Putamen (tissue), 1 donor: ENCODE data around the gene SLC9A9.

ENCODE experiments used
- DNase-seq: peaks from one replicate; pipeline ENCODE4 v3.0.0-alpha.2; 2016; ENCODE audit warnings: low spot score

Gene SLC9A9

DNA sequence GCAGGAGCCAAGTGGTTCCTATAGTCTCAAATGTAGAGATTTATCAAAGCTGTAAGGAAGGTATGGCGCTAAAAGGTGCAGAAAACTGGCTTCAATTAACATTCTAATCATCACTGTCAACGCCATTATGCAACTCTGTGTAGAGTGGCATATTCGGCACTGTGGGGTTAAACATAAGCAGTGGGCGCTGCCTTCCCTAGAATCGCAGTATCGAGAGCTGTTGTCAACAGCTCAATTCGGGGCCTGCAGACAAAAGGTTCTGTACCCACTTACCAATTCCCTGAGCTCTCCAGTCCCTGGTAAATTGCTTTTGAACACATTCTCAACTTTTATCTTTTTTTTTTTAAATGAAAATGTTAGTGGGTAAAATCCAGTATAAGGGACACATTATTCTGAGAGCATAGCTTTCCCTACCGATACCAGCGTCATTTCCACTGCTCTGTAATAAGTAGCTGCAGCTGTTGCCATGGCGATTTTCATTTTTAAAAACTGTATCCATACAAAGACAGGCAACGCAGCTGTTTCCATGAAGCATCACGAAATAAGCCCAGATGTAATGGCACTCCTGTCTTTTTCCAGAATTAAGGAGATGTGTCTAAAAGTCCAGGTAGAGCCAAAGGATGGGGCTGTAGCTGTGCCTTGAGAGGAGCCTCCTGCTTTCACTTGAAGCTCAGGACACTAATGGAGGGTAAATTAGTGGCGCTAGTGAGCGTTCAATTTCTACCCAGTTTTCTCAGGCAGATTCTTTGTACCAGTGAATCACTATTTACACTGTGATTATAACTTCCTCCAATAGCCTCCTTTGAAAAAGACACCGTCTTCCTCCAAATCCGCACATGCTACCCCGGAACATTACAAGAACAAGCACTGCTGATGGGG, 250.3 kb downstream of the SLC9A9 start:
- DNase-seq, result peak; percentile 48

DNA sequence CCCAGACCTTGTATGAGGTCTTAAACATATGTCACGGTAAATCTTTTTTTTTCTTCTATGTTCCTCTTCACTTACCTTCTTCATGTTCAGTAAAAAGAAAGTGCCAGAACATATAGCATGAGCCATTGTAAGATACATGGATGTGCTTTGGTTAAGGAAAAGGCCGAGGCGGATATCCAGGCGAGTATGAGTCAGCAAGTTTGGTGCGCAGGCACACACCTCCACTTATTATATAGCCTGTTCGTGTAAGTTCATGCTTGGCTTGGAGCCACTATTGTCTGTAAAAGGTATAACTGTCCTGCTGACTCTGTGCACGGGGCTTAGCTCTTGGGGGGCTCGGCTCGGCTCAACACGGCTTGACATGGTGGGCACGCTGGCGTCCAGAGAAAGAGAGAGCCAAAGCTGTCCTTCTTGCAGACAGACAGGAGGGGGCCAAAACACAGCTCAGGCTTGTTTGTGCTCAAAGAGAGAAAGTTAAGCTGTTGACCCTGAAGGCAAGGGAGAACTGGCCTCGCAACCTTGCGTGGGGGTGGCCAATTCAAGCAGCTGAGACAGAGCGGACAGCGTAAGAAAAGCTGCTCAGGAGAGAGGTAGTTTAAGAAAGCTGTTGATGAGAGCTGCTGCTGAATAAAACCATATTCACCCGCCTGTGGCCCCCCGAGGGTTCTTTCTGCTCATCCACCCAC, 251.2 kb downstream of the SLC9A9 start:
- no peak for DNase-seq

DNA sequence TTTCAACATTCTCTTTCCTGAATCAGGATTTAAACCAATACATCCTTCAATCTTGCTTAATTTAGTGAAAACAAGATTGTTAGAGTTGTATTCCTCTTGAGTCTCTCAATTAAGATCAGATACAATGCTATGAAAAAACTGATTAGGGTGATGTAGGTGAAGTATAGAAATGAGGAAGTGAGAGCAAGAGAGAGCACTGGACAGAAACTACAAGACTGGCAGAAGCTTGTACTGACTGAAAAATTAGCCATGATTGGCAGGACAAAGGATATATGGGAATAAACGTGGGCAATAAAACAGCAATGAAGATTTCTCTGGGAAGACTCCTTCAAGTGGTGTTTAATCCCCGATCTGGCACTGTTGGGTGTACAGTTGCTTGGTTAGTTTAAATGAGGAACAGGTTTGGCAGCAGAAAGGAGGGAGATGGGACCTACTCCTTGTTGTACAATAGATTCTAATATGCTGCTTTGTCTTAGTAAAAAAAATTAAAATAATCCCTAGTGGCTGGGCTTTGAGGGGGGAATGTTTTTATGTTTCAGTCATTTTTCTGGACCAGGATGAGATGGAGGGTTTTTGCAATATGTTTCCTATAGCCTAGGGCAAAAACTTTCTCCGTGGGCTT, 252.7 kb downstream of the SLC9A9 start:
- no peak for DNase-seq

DNA sequence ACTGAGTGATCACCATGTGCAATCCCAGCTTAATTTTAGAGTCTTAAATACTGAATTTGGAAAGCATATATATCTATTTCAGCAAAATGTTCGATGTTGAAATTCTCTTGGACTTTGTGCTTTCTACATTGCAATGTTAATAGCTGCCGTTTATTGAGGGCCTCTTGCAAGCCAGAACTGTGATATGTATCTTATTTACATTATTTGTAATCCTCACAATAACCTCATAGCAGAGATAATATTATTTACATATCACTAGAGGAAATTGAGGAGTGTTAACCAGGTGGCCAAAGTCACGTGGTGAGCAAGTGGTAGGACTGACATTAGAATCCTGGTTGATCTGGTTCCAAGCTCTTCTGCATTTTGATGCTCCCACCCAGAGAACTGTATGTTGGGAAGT, 254.1 kb downstream of the SLC9A9 start:
- no peak for DNase-seq

DNA sequence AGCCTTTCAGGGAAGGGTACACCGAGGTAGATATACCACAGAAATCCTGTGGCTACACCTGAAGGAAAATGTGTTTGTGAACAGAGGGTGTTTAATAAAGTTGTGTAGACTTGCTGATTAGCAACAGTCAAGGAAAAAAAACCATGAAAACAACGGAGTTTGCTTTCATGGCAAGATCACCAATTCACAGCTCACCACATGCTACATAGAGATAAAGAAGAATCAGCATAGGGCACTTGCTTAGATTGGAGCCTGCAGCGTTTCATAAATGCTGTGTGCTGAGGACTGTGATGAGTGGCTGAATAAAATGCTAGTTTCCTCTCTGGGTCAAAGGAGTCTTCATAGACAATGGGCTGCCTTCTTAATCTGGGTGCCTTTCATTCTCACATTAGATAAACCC, 257.6 kb downstream of the SLC9A9 start:
- DNase-seq, result no peak

DNA sequence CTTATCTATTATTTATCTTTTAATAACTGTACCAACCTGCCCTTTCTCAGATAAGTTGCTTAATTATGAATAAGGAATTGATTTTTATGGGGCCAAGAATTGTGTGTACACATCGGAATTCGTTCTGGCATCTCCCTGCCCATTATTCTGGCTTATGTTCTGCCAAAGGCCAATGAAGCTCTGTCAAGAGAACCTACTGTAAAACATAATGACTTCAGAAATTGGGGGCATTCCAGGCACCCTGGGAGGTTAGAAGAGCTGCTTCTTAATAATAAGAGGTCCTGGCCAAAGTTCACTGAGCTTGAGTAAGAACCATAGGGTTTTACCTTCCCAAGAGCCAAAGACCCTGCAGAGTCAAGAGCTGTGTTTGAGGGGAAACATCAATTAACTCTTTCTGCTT, 261.7 kb downstream of the SLC9A9 start:
- DNase-seq, result no peak

DNA sequence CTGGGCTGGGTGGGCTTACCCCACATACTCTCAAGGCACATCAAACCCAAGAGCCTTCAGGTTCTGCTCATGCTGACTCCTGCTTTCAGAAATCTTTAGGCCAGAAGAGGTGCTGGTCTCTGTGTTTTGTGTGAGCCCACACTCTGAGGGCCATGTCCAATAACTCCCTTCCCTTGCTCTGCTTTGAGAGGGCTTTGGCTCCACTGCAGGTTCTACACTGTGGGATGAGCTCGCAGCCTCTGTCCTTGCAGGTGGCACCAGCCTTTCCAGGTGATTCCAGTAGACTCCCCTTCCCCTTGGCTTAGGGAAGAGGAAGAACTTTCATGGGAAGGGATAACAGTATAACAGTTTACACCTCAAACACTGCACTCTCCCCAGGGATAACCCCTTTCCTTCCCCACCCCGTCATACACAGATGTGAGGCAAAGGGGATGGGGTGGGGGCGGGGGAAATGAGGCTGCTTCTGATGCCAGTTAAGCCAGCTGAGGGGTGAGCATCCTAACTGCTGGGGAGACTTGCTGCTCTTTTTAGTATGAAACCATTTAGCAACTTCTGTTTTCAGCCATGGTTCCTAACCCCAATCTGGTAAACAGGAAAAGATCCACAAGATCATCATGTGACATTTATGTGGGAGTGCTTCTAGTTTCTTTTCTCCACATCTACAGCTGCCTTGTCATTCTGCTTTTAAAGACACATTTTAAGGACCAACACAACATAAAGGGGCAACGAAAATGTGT, 262.4 kb downstream of the SLC9A9 start:
- no peak for DNase-seq

DNA sequence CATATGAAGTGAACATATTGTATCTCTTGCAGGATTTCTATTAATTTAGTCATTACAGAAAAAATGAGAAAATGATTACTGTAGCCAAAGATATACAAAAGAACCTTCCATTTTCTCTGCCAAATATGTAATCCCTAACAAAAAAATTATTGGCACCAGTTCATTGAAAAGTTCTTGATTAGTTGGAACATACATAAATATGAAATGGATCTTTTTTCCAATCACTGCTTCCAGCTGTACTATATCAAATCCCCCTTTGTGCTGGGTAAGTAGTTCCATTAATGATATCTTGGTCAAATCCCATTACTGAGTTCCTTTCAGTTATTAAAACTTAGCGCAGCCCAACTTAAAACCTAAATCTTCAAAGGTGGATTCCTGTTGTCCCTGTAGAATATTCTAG, 263.8 kb downstream of the SLC9A9 start:
- no peak for DNase-seq

DNA sequence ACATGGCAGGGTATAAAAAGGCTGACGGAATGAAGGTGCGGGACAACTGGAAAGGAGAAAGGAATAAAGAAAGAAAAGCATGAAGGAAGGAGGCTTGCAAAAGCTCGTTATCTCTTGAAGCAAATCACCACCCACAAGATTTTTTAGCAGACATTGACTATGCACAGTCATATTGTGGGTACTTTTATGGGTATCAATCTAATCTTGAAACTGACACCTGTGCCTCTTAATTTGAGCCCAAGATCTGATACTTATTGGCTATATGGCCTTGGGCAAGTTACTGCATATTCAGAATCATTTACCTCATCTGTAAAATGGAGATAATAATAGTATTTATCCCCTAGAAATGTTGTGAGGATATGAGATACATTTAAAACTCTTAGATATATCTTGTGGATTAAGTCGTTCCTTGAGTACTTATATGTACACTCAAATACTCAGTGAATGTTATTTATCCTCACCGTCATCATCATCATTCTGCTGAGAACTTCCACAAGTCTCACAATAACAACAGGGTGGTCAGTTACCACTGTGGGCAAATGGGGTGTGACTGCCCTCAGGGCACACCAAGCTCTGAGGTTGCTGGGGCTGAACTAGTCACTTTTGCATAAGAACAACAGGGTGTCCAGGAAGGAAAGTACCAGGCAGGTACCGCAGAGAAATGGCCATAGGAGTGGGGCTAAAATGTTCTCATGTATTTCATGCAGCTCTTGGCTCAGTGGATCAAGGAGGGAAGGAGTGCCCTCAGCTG, 266.1 kb downstream of the SLC9A9 start:
- no peak for DNase-seq

DNA sequence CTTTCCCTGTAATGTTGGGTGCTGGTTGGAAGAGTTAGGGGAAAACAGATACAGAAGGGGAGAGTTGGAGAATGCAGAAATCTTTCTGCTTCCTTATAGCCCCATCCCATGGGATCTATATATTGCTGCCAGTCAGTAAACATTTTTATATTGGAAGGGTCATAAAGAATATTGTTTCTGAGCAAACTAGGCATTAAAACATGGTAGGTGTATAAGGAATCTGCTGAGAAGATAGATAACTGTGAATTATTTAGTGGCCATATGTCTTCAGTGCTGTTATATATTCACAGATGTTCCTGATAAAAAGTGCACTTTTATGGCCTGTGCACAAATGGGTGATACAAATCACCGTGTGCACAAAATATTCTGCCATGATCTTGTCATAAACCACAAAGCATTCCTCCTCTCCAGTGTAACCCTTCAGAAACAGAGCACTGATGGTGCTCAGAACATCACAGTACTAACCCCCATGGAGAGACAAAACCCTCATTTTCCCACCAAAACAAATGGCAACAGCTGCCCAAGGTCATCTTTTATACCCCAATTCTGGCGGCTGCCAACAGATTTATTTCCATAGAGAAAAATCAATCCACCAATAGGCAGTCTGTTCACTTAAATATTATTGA, 269.3 kb downstream of the SLC9A9 start:
- no peak for DNase-seq

DNA sequence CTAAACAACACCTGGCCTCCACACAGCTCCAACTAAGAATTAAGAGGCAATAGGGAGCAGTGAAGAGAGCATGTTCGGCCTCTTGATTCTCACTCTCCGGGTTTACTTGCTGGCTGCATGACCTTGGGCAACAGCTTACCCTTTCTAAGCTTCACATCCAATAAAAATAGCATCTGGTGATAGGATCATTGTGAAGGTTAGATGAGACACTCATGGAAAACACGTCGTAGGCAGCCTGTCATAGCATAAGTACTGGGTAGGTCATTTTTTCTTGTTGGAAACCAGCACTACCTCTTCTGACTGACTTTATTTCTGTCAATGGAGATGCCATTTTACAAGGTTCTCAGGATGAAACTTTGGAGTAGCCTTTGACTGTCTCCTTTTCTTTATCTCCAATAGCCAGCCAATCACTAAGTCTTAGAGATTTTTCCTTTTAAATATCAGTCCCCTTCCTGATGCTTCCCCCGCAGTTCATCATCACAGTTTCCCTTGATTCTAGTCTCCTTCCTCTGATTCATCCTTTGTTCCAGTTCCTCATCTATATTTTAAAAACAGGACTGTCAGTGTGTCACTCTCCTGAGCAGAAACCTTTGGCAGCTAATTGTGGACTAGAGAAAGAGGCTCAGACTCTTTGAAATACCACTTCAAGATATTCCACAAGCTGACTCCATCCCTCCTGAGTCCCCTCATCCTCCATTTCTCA, 271.5 kb downstream of the SLC9A9 start:
- no peak for DNase-seq

DNA sequence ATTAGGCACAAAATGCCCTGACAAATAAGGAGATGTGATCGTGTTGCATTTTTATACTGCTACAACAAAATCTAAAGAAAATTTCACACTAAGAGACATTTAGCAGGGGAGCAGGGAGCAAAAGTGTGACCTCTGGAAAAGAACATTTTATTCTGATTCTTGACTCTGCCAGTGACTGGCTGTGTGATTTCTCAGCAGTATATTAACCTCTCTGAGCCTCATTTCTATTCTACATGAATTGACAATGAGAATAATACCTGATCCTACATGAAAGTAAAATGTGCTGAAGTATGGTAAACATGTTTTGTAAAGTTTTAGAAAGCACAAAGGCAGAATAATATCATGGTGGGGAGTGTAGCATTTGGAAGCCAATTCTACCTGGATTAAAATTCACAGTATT, 273.3 kb downstream of the SLC9A9 start:
- no peak for DNase-seq

DNA sequence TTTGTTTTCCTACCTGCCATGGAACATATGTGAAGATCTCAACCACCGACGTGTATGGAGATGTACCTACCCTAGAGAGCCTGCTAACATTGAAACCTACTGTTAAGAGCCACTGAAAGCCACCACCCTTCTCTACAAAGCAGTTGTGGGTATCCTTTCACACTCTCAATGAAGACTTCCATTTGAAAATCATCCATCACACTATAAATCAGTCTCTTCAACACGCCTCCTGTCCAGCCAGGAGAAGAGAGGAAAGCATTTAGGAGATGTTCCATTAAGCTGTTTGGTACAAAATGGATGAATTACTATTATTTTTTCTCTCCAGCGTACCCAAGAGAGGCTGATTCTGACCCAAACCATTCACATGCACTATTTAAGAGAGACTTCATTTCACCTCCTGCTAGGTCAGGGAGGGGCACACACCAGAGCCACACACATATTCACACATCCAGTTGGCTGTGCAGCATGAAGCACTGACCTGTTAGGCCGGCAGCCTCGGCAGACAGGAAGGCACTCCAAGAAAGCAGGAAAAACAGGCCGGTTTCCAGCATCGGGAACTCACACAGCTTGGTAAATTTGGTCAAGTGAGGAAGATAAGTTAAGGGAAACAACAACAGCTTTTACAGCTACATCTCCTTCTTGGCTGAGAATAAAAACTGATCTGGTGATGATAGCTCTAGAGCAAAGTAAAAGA, 274.5 kb downstream of the SLC9A9 start:
- DNase-seq, result no peak

DNA sequence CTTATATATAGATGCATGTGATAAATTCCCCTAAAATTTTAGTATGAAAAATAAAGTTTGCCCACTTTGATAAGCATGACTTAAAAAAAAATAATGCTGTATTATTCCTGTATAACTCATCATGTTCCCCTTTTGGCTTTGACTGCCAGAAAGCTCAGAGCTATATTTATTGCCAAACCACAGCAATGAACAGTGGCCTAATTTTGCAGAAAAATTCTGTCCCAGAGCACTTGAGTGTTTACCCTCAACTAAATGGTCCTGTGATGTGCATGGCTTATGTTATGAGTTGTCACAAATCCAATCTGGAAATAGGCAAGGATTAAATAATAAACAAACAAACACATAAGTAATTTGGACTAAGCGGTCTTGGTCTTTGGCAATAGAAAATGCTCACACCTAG, 276.7 kb downstream of the SLC9A9 start:
- no peak for DNase-seq

DNA sequence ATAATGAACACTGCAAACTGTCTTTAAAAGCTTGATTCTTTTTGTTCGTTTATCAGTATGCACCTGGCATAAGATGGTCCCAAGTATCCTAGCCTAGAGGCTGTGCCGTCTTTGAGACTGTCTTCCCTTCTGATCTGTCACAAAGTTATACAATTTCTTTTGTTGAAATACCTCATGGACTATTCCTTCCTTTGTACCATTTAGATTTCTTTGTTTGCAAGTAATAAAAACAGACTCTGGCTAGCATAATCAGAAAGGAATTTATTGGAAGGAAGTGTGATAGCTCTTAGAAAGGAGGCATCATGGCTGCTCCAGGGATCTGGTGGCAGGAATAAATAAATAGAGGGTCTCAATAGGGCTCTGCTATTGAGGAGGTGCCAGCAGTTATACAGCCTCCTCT, 280.4 kb downstream of the SLC9A9 start:
- no peak for DNase-seq

DNA sequence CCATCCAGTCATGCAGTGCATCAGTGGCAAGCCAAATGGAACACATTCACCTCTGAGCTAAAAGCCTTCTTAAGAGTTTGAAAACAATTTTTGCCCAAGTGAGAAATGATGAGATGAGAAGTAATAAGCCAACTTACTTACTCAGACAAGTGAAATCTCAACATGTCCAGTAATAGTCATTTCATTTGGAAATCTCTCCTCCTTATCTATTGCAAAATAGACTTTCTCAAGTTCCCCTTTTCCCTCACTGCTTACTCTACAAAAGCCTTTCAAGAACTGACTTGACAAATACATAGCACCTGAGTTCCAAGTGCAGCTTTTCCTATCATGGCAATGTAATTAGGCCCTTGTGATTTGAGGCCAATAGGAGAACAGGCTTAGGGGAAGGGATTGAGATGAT, 282.3 kb downstream of the SLC9A9 start:
- DNase-seq, result no peak

DNA sequence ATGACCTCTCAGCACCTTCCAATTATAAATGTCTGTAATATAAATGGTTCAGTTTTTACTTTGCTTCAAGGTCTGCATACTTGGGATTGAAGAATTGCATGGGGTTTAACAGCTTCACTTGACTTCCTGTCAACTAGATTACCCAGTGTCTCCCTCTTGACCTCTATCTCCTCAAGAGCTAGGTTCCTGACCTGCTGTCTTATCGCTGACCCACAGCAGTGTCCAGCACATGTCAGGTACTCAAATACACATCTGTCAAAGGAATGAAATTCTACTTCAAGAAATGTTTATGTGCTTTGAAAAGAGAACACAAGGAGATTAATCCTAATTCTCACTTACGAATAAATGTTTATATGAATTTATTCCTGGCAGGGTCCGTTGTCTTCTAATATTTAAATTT, 284.5 kb downstream of the SLC9A9 start:
- no peak for DNase-seq

DNA sequence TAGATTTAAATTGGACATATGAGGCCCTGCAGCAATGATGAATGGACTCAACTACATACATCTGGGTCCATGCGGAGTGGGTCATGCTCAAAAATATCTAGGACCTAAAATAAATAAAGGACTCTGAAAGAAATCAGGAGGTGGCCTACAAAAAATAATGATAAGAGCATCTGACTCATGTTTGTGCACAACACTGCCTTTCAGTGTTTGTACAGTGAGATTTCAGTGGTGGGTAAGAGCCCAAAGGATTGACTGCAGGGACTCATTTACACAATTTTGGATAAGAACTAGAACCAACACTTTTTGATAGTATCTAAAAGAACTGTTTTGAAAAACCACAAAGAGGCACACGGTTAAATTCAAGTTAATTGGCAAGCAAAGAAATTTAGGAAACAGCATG, 285.5 kb downstream of the SLC9A9 start:
- no peak for DNase-seq

DNA sequence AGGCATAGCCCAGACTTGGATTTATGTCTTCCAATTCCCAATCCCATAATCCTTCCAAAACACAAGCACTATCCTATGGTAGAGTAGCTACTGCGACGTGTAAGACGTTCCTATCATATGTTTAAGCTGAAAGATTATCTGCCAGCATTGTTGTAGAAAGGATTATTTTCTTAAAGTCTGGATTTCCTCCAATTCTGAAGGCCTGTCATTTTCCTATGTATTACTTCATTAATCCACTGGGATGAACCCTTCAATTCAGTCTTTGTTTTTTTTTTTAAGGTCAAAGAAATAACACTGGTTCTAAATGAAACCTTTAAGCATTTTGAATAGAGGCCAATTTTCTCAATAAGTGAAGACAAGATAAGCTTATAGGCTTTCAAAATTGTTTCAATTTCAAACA, 289.0 kb downstream of the SLC9A9 start:
- no peak for DNase-seq

DNA sequence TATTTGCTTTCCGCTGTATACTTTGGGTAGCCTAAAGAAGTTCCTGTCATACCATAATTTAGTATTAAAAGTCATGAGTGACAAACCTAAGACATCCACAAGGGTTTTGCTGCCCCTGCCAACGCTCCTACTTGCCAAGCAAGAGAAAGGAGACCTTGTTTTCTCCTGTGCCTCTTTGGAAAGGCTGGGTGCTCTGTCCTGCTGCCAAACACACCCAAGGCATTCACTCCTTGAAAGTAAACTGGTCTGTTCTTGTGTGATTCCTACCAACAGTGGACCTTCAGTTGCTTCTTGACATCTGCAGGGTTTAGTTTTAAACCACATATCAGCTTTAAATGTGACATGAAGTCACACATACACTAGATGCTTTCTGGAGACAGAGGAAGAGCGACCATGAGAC, 295.4 kb downstream of the SLC9A9 start:
- no peak for DNase-seq
